GM12892 (cell line): ENCODE data around the gene NPPA.

ENCODE experiments used
- POLR2A ChIP-seq: IDR thresholded peaks from 2 replicates; pipeline ENCODE4 v1.6.1; 2011; ENCODE audit warnings: low read depth, low read length, control low read depth
- POLR2AphosphoS5 ChIP-seq: IDR thresholded peaks from 2 replicates; pipeline ENCODE4 v1.6.1; 2011; ENCODE audit warnings: low read depth, low read length, control low read depth

GRCh38 chr1:11838349-11839272 lies 9.0 kb downstream of the NPPA start:
- TF ChIP-seq POLR2AphosphoS5 (no peak), POLR2A (no peak)
